GM21447 (cell line): ENCODE measurements around the gene BRICD5.
"Not testable (repeated sequence)": the region's sequence is repeated elsewhere in the genome, so short reads cannot be mapped to it uniquely, and the experiment has no call there.

Experiments used
- ATAC-seq: cut with Tn5 transposase; IDR thresholded peaks from one replicate; pipeline ENCODE4 v1.9.1; 2021; ENCODE audit not compliant: unreplicated experiment

BRICD5 gene

DNA sequence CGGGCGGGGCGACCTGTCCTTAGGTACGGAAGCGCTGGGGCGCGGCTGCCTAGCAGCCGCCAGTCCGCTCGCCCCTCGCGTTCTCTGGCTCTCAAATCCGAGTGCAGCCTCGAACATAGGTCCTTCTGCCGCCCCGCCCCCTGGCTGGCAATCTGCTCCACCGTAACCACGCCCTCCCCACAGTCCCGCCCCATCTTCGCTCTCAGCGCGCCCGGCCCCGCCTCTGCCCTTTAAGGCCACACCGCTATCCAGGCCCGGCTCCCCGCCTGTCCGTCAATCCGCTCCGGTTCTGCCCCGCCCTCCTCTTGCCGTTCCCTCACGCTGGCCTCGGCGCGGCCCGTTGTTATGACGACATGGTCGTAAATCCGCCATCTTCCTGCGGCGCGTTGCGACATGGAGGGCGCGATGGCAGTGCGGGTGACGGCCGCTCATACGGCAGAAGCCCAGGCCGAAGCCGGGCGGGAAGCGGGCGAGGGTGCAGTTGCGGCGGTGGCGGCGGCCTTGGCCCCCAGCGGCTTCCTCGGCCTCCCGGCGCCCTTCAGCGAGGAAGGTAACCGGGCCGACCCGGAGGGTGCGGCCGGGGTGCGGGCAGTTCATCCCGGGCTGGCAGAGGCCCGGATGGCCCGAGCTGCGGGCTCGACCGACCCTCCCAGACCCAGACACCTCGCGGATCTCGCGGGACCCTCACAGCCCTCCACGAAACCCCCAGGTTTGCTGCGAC is 12.7 kb upstream of the BRICD5 start, which contains the start of gene E4F1:
E4F1 (plus strand) TSS at position 371 of the 721 bp plus-strand sequence; CDS start at position 394, 23 bp downstream.
- ATAC-seq = peak; percentile 92

DNA sequence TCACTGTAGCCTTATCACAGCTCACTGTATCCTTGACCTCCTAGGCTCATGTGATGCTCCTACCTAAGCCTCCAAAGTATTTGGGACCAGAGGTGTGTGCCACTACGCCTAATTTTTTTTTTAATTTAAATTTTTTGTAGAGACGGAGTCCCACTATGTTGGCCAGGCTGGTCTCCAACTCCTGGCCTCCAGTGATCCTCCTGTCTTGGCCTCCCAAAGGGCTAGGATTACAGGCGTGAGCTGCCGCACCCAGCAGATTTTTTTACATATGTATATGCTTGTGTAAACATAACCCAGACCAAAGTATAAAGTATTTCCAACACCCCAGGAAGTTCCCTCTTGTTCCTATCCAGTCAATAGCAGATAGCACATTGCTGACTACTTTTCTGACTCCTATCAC is 5.7 kb upstream of the BRICD5 start:
- ATAC-seq = no peak

DNA sequence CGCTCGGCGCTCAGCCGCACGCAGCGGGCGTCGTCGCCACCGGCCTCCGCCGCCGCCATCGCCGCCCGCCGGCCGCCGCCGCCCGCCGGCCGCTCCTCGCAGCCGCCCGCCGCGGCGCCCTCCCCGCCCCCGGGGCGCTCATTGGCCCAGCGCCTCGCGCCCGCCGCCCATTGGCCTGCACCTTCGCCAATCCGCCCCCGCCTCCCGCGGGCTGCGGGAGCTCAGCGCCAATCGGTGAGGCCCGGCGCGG is 4.0 kb upstream of the BRICD5 start, which contains the start of gene PGP:
PGP (minus strand) TSS at position 122 of the 250 bp plus-strand sequence; CDS start at position 59, 63 bp downstream.
- no peak for ATAC-seq

DNA sequence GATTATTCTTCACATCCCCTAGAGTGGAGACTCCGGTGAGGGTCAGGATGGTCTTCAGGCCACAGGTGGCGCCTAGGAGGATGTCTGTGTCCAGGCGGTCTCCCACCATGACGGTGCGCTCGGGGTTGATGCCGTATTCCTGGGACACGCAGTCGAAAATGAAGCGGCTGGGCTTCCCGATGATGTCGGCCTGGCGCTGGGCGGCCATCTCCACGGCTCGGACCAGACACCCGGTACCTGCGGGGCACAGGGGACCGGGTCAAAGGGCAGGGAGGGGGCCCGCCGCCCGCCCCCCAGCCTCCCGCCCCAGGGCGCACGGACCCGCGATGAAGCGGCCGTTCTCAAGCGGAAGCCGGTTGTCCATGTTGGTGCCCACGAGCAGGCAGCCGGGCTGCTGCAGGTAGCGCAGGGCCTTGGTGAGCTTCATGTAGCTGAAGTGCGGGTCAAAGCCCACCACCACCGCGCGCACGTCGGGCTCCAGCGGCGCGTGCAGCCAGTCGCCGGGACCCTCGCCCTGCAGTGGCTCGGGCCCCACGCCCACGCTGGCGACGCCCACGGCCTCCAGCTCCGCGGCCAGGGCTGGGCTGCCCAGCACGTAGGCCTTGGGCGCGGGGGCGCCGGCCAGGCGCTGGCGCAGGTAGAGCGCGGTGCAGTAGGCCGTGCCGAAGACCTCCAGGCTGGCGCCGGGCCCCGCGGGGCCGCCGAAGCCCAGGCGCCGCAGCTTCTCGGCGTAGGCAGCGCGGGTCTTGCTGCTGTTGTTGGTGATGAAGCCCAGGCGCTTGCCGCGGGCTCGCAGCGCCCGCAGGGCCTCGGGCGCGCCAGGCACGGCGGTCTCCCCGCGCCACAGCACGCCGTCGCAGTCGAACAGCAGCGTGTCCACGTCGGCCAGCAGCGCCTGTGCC is 3.4 kb upstream of the BRICD5 start:
- ATAC-seq = peak; percentile 2

DNA sequence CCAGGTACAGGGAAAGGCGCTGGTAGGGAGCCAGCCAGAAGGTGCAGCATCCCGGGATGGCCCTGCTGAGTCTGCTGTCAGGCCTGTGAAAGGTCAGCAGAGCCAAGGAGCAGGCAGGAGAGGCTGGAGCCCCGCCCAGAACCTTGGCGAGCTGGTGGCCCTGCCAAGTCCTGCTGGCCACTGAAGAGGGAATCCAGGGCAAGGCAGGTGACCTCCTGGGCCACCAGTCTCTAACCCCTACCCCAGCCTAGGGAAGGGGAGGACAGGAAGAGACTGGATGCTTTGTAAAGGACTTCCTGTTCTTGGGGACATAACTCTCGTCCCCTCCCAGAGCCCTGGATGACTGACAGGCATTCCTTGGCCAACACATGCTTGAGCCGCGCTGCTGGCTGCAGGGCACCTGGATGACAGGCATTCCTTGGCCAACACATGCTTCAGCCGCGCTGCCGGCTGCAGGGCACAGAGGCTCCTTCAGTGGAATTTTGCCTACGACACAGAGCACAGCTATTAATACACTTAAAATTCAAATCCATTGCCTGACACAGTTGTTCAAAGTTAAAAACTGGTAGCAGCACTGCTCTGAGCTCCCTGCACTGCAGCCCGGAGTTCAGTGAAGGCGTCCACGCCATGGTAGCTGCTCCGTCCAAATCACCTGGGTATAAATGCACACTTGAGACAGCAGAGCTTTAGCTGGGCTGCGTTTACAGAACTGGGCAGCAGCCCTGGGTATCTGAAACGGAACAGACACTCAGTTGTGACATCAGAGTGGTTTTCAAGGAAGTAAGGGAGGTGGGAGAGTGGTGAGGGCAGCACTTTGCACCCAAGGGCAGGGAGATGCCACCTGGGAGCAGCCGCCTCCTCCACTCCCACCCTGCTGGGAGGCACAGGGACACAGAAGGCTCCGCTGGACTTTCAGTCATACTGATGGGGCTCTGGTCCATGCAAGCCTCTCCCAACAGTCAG is 2.0 kb upstream of the BRICD5 start:
- ATAC-seq = no peak

DNA sequence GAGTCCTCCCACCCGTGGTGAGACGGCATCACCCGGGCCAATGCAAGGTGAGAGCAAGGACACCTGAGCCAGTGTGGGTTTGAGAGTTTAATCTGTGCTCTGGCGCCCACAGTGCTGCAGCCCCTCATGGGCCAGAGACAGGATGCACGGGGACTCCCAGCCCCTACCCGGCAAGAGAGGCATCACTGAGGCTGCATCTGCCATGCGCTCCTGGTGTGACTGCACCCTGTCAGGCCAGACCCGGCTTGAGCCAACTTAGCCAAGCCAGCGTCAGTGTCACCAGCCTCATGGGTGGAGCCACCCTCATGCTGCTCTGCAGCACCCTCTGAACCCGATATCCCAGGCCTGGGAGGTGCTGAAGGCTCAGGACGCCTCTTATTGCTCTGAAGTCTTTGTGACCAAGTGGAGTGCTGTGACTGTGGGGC is 1.3 kb upstream of the BRICD5 start:
- ATAC-seq = no peak

DNA sequence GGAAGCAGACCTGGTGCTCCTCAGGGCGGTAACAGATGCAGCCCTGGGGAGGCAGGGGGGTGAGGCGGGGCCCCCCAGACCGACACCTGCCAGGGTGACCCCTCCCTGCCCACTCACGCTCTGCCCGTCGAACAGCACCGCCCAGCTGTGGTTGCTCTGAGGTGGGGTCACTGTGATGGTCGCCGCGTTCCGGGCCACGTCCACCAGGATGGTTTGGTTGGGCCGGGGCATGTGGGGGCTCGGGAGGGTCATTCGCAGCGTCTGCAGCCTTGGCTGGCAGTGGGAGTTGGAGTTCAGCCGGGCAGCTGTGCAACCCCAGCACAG is 692 bp downstream of the BRICD5 start:
- no peak for ATAC-seq

DNA sequence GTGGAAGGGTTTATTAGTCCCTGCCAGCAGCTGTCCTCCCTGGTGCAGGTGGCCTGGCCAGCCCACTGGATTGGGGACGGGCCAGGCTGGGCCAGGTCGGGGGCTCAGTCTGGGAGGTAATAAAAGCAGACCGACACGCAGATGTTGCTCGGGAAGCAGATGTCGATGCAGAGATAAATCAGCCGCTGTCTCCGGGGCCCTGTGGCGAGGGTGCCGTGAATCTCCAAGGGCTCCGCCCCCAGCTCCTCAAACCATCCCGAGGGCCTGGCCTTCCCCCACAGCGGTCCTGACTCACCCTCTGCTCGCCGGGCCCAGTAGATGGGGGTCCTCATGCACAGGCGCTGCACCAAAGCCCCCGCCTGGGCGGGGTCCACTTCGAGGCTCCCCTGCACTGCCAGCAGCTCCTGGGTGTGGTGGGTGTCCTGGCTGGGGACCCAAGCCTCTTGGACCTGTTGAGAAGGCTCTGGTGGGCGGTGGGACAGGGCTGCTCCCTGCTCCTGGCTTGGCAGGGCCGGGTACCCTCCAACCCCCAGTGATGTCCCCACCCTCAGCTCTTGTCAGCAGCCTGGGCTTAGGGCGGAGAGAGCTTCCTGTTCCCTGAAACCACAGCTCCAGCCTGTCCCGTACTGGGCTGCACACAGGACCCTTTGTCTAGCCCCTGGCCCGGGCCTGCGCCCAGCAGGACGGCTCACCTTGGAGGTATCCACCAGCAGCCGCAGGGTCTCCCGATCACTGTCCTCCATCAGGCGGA is 1.2 kb downstream of the BRICD5 start:
- no peak for ATAC-seq

DNA sequence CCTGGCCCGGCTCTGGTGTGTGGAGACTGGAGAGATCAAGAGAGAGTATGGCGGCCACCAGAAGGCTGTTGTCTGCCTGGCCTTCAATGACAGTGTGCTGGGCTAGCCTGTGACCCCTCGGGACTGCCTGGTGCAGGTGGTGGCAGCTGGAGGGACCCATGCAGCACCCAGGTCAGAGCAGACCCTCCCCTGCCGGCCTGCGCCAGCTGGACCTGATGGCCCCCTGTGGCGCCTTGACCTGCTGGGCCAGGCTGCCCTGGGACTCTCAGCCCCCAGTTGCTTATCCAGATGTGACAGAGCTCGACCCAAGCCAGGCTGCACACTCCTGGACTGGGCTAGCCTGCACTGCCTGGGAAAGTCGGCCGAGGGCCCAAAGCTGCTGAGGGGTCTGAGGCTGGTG is 1.9 kb downstream of the BRICD5 start:
- ATAC-seq = no peak

DNA sequence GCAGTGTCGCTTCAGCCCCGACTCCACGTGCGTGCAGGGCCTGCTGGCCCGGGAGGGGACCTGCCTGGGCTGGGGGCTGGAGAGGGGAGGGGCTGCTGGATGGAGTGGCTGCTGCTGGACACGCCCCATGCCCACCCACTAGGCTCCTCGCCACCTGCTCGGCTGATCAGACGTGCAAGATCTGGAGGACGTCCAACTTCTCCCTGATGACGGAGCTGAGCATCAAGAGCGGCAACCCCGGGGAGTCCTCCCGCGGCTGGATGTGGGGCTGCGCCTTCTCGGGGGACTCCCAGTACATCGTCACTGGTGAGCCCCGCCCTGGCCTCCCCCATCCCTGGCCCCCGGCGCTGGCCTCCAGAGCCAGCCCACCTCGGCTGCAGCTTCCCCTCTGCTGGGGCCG is 2.4 kb downstream of the BRICD5 start:
- ATAC-seq = no peak

DNA sequence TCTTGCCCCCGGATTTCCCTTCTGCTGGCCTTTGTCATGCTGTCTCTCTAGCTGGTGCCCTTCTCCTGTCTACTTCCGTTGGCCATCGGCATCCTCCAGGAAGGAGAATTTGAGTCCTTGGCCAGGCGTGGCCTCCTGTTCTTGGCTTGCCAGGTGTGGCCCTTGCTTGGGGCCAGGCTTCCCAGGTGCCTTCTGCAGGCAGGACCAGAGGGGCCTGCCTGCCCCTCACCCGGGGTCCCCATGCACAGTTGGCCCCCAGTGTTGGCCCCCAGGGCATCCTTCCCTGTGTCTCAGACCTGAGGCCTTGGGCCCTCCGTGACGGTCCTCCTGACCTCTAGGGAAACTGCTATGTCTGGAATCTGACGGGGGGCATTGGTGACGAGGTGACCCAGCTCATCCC is 2.8 kb downstream of the BRICD5 start:
- ATAC-seq = no peak

DNA sequence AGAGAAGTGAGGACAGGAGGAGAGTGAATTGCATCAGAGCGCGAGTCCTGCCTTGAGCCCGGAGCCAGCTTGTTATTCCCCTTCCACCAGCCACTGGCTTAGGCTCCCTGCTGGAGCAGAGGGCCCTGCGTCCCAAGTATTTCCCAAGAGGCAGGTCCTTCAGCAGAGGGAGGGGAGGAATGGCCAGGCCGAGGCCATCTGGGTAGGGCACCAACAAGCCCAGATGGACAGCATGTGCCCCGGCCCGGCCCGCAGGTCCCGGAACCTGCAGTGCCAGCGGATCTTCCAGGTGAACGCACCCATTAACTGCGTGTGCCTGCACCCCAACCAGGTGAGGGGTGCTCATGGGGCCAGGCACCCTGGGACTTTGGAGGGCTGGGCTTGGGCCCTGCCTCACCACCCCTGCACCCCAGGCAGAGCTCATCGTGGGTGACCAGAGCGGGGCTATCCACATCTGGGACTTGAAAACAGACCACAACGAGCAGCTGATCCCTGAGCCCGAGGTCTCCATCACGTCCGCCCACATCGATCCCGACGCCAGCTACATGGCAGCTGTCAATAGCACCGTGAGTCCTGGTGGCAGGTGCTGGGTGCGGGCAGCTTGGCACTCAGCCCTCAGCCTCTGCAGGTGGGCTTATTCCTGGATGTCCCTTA is 3.8 kb downstream of the BRICD5 start:
- no peak for ATAC-seq

DNA sequence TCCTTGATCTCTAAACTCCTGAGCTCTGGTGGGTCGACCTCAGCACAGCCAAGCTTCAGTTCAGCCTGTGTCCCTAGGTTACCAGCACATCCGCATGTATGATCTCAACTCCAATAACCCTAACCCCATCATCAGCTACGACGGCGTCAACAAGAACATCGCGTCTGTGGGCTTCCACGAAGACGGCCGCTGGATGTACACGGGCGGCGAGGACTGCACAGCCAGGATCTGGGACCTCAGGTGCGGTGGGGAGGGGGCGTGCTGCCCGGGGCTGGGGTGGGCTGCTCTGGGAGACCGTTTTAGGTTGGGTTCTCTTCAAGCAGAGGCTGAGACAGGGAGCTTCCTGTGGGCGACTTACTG is 4.3 kb downstream of the BRICD5 start:
- ATAC-seq = no peak

DNA sequence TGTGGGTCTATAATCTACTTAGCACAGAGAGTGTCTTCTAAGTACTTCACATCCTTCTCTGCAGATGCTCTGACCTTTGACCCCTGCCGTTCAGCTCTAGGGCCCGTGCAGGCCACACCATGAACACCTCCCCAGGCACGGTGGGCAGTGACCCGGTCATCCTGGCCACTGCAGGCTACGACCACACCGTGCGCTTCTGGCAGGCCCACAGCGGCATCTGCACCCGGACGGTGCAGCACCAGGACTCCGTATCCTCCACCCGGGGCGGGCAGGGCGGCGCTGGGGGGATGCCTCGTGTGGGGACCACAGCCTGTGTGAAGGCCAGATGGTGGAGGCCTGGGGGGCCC is 4.7 kb downstream of the BRICD5 start:
- peak; percentile 11 for ATAC-seq

DNA sequence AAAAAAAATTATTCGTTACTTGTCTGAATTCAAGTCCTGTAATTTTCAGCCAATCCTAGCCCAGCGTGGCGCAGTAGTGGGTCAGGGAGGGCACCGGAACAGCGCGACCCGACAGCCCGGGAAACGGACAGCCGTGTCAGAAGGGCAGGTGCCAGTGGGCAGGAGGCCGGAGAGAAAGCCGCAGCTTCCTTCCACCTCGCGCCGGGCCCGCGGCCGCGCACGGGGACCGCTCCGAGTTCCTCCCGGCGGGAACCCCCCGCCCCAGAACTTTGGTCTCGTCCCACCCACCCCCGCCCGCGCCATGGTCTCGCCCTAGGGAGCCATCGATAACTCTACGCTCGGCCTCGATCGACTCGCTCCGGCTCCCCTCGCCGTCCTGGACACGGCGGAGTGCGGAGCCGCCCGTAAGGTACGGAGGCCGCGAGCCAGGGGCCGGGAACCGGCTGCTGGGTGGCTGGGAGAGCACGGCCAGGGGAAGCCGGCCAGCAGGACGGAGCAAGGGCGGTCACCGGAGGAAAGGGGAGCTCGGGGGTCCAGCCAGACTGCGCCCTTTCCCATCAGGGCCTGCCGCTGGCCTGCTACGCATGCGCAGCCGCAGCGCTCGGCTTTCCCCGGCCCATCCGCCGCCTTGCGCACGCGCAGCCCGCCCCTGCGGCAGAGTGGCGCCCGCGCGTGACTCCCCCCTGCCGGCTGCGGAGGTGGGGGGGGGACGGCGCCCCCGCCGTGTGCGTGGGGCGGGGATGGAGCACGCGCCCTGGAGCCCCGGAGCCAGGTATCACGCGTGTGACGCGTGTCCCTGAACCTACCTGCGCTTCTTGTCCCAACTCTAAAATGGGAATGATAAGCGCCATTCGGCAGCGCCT is 5.3 kb downstream of the BRICD5 start, which contains the start of gene MLST8:
MLST8 (plus strand) TSS at position 351 of the 863 bp plus-strand sequence. CDS start 632 bp downstream, outside the sequence.
- ATAC-seq = peak; percentile 65

DNA sequence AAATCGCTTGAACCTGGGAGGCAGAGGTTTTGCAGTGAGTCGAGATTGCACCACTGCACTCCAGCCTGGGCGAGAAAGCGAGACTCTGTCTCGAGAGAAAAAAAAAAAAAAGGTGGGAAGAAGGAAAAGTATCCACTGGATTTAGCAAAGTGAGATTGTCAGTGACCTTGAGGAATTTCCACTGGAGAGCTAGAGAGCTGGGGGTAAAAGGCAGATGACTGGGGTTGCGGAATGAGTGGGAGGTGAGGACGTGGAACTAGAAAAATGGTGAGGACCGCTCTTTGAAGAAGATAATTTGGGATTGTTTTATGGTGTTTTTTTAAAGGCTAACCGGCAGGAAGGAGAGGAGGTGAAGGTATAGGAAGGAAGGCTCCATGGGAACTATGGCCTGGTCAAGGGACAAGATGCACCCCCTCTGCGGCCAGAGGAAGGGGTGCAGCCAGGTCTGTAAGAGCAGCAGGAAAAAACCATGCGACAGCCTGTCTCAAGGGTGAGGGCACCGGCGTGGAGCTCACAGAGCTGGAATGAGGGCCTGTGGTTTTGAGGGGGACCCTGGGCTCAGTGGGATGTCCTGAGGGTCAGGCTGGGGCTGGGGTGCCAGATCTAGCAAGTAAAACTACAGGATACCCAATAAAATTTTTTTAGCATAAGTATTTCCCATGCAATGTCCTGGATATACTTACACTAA is 6.1 kb downstream of the BRICD5 start:
- no peak for ATAC-seq

DNA sequence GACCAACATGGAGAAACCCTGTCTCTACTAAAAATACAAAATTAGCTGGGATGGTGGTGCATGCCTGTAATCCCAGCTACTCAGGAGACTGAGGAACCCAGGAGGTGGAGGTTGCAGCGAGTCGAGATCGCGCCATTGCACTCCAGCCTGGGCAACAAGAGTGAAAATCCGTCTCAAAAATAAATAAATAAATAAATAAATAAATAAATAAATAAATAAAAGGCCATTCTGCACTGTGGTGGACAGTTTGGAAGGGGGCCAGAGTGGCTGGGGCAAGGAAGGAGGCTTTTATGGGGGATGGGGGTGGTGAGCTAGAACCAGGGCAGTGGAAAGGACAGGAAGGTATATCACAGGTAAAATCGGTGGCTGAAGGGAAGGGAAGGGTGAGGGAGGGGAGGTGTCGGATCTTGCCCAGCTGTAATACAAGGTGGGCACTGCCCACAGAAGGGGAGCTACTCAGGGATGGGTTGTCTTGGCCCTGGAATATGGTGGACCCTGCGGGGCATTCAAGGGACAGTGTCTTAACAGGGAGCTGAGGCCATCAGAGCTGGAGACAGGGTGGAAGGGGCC is 7.5 kb downstream of the BRICD5 start:
- ATAC-seq = not testable (repeated sequence)

DNA sequence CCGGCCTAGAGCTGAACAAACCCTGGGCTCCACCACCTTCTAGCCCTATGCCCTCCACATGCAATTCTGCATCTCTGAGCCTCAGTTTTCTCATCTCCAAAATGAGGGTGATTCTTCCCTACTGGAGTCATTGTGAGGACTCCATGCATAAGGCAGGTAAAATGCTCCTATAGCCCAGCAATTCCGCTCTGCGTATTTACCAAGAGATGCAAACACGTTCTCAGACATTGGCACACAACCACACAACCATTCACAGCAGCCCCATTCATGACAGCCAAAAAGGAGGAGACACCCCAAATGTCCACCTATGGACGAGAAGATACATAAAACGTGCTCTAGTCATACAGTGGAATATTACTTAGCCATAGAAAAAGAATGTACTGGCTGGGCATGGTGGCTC is 10.3 kb downstream of the BRICD5 start:
- no peak for ATAC-seq
